Measurements from ENCODE around the gene FAM167B.

FAM167B gene

GRCh38 chr1:32246888-32247273, at the start of gene FAM167B:
FAM167B (plus strand) TSS chr1:32247222; CDS start chr1:32247422, 200 bp downstream.
- DNase-seq, result no peak

DNA sequence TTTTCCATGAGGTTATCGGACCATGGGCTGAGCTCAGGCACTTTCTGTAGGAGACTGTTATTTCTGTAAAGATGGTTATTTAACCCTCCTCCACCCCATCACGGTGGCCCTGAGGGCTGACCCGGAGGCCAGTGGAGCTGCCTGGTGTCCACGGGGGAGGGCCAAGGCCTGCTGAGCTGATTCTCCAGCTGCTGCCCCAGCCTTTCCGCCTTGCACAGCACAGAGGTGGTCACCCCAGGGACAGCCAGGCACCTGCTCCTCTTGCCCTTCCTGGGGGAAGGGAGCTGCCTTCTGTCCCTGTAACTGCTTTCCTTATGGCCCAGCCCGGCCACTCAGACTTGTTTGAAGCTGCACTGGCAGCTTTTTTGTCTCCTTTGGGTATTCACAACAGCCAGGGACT, 49.2 kb upstream of the FAM167B start:
- DNase-seq, result no peak

DNA sequence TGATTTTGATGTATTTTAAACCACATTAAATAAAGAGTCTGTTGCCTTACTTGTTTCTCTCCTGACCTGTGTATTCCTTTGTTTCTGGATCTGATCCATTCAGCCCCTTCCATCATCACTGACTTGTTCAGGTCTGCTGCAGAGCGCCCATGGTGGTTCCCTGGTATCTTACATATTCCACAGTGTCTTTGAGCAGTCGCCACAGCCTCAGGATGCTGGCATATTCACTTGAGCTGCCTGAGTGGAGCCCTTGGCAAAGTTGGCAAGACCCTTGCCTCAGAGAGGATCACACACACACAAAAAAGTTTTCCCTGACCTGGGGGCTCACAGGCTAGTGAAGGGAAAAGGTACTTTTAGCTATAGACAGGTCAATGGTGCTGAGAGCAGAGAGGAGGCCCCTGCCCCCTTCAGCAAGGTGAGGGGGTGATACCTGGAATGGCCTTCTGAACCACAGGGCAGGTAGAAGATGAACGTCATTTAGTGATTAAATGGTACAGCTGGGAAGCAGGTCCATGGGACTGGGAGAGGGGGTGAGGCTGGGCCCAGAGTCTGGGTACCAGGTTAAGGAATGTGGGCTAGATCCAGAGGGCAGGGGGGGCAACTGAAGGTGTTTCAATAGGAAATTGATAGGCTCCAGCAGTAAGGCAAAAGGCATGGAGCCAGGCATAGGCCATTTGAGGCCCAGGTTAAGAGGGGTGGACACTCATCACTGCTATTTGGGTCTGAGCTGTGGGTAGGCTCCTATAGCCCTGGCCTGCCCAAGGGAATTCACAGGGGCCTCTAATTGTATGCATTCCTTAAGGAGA, 48.6 kb upstream of the FAM167B start:
- DNase-seq, result no peak

DNA sequence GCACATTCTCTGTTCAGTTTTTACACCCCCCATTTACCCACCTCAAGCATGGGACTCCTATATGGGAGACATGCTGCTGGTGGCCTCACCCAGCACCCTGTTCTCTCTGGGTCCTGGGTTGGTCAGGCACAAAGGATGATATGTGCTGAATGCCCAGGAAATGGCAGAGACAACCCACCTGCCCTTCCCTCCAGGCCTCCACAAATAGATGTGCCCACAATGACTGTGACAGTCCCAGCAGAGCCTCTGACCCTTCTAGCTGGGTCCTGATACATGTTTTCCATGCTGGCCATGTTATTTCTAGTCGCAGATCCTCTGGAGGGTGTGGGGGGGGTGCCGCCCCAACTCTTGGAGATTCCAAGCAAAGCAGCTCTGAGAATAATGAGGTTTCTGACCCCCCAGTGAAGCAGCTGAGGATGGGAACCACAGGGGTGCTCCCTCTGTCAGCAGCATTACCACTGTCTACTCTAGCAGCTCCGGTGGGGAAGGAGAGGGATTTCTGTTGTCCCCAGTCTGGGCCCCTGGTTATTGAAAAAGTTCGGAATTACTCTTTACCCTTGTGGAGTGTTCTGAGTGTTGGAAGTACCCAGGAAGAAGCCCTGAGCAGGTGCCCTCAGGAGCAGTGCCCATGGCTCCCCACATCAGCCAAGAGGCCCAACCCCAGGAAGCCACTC, 47.8 kb upstream of the FAM167B start:
- DNase-seq, result no peak

GRCh38 chr1:32199717-32200072, 47.3 kb upstream of the FAM167B start:
- DNase-seq, result no peak

DNA sequence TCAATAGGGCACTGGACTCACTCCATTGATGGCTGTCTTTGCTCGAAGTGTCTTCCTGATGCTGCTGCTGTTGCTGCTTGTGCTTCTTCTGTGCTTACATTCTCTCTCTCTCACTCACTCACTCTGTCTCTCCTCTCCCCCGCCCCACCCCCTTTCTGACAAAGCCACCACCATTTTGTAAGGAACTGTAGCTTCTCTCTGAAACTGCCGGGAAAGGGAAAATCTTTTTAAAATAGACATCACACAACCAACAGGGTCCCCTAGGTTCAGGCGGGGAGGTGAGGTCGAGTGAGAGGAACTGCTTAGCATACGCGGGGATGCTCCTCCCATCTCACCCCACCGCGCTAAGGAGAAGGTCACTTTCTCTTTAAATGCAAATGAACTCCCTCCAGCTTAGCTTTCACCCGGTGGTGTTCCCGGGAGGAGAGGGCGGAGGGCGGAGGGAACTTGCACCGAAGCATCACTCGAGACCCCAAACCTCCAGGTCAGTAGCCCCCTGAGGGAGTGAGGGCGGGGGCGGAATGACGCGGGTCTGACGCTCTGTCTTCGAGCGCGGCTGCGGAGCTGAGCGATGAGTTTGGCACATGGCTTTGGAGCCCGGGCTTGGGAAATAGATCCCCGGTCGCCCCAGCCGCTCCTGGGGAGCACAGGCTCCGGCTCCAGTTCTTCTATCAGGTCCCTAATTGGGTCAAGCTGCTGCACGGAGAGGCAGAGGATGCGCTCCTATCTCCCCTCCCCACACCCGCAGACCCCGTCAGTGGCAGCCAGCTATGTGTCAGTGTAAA, 46.6 kb upstream of the FAM167B start, which contains the start of gene CCDC28B:
CCDC28B (plus strand) TSS at position 370 of the 785 bp plus-strand sequence. CDS start 1,341 bp downstream, outside the sequence.
- peak; percentile 91 for DNase-seq

- DNase-seq, result peak; percentile 62
These were observed 45.8 kb upstream of the FAM167B start for GRCh38 chr1:32201011-32201855.

GRCh38 chr1:32204943-32205361, 42.1 kb upstream of the FAM167B start:
- DNase-seq, result no peak

DNA sequence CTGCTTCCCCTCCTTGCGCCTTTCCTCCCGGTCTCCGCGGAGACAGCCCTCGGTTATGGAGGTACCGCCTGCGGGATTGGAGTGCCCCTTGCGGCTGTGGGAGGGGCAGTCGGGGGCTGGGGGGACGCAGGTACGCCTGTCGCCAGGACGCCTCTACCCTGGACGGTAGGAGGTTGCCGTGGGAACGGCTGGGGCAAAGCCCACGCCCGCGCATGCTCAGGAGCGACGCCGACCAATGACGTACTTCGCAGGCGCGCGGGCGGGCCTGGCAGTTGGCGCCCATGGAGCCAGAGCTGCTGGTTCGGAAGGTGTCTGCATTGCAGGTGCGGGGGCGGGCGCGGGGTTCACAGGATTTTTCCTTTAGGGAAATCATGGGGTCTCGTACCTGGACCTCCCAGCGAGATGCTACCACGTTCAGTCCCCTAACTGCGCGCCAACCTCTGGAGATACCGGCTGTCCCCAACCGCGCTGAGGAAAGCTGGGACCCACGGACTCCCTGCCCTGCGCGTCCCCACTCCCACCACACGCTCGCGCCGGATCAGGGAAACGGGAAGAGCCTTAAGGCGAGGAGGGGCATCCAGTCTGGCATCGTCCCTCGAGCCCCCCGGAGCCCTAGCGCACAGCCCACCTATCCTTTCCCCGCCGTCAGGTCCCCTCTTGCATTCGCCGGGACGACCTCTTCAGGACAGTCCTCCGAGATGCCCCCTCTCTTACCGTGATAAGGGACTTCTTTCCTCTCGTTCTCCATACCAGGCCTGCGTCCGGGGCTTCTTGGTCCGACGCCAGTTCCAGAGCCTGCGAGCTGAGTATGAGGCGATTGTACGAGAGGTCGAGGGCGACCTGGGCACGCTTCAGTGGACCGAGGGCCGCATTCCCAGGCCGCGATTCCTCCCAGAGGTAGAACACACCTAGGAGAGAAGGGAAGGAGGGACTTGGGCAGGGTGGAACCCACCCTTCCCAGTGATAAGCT, 41.3 kb upstream of the FAM167B start, which contains the start of gene IQCC:
IQCC (plus strand) TSS at position 271 of the 970 bp plus-strand sequence; CDS start at position 282, 11 bp downstream.
- DNase-seq, result peak; percentile 86

DNA sequence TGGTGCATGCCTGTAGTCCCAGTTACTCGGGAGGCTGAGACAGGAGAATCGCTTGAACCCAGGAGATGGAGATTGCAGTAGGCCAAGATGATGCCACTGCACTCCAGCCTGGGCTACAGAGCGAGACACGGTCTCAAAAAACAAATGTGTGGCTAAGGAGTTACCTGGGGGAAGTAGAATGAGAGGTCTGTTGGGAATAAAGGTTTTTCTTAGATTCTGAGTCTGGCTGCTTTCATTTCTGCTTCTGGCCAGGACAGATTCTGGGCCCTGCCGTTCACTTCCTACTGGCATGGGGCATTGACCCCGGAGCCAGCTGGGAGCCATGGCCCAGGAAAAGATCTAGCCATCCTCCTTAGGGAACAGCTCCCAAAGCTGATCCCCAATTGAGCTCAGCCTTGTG, 38.6 kb upstream of the FAM167B start:
- no peak for DNase-seq

GRCh38 chr1:32208891-32209328, 38.1 kb upstream of the FAM167B start, which contains the start of gene DCDC2B:
DCDC2B (plus strand) TSS chr1:32209089; CDS start chr1:32209094, 5 bp downstream.
- peak; percentile 67 for DNase-seq

DNA sequence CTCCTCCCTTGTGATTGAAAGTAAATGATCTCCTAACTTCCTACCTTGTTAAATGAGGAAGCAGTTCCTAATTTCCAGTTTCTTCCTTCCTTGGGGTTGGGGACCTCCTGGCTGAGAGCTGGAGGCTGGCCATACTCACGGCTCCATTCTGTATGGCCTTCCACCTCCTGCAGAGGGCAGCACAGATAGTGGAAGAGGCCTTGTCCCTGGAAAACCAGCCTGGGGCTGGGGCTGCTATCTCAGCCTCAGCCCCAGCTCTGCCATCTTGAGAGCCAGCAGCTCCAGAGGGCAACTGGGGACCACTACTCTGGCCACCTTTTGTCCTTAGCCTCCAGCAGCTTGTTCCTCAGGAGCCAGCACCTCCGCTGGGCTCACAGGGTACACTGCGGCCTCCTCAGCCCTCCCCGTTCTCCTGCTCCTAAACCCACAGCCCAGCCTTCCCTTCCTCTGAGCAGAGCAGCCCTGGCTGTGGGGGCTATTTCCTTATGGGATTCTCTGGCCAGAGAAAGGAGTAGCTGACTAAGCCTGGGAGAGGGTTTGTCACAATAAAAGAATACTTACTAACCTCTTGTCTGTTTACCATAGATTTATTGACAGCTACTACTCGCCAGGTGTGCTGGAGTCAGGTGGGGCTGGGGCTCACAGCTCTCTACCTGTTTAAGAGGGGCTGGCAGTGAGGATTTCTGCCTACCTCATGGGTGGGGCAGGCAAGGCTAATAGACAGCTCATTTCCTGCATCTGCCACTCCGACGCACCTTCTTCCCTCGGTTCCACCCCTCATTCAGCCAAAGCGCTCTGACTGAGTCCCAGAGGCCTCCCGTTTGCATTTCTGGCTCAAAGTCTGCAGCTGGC, 31.2 kb upstream of the FAM167B start:
- DNase-seq, result peak; percentile 52

DNA sequence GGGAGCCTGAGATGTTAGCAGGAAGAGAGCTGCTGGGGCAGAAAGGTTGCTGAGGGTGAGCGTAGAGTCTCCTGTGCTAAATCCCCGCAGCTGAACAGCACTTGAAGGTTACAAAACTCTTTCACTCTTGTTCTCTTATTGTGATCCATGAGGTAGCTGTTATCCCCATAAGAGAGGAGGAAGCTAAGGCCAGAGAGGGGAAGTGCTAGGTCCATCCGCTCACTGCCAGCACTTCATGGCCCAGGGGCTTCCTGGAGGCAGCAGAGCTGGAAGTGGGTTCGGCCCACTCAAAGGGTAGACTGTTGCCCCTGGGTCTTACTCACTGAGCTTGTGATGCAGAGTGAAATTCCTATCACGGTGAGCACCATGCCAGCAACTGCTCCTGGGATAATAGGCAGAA, 30.5 kb upstream of the FAM167B start:
- no peak for DNase-seq

DNA sequence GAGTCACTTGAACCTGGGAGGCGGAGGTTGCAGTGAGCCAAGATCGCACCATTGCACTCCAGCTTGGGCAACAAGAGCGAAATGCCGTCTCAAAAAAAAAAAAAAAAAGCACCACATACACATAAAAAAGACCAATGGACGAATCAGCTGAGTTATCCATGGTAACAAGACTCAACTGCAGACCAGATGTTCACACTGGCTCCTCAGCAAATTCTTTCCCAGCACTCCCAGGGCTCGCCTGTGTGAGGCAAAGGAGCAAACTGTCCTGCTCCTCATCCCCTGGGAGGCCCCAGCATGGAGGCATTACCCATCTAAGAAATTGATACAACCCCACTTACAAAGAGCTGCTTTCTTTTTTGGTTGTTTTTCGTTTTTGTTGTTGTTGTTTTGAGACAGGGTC, 28.0 kb upstream of the FAM167B start:
- DNase-seq, result no peak

- DNase-seq, result no peak
These were observed 26.1 kb upstream of the FAM167B start for GRCh38 chr1:32220746-32221580.

DNA sequence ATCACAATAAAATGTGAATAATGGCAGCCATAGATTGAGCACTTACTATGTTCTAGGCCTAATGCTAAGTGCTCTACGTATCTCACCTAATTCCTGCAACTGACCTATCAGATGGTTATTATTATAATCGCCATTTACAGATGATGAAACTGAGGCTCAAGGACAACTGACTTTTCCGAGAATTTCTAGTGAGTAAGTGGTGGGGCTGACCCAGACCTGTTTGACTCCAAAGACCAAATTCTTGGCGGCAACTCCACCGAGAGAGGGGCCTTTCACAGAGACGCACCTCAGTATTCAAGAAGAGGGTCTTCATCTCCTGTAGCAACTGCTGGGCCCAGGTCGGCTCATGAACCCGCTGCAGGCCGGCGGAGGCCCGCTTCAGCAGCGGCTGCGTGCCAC, 25.4 kb upstream of the FAM167B start:
- no peak for DNase-seq

DNA sequence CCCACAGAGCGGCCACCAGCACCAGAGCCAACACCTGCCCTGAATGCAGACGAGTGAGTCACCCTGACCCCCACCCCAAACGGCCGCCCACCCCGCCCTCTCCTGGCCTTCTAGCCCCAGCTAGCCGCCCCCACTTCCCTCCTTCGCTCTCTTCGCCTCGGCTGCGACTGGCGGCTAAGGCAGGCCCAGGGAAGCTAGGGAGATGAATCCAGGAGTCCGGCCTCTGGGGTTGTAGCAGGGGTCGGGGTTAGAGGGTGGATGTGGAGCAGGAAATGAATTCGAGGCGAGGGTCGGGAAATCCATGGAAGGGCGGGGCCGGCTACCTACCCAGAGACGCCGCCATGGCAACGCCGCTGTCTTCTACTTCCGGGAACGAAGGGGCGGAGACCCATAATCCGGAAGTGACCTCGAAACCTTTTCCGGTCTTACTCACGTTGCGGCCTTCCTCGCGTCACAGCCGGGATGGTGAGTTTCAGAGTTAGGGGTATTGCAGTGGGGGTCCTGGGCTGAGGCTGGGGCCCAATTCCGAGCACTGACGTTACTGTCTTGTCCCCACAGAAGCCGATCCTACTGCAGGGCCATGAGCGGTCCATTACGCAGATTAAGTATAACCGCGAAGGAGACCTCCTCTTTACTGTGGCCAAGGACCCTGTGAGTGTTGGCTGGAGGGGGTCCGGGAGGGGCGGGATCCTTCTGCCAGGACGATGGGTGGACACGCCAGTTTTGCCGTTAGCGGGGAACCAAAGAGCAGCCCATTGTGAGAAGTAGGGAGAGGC, 24.9 kb upstream of the FAM167B start, which contains the start of the genes EIF3I and TMEM234:
EIF3I (plus strand) TSS at position 428 of the 776 bp plus-strand sequence; CDS start at position 463, 35 bp downstream.
TMEM234 (minus strand) TSS at position 374 of the 776 bp plus-strand sequence; CDS start at position 343, 31 bp downstream.
- DNase-seq, result peak; percentile 85

- DNase-seq, result no peak
These were observed 23.3 kb upstream of the FAM167B start for GRCh38 chr1:32223683-32224082.
